Cardiac muscle cell (in vitro differentiated cells and primary cell): ENCODE data around the gene FPR1. TPM values are rescaled to one million over a fixed set of nuclear protein-coding genes. Genes with fewer than 3 reads are reported as not detected.

Source experiments
- DNase-seq, 2 donors: peaks; one replicate each; pipeline versions ENCODE4 v3.0.0 to v3.0.0-alpha.2; 2010 to 2017; ENCODE audit warnings: low read depth in 1 of 2, low spot score in 1 of 2
- H3K27ac ChIP-seq: fragments of 200-600 bp; sonication (generic); 2 replicates; pipeline ENCODE4 v1.5.1; 2016
- H3K27me3 ChIP-seq: fragments of 200-600 bp; sonication (generic); 2 replicates; pipeline ENCODE4 v1.6.0; 2016; ENCODE audit warnings: control low read depth
- H3K36me3 ChIP-seq: fragments of 200-600 bp; sonication (generic); 2 replicates; pipeline ENCODE4 v1.5.1; 2016; ENCODE audit warnings: control low read depth
- H3K4me1 ChIP-seq: fragments of 200-600 bp; sonication (generic); 2 replicates; pipeline ENCODE4 v1.8.1; 2017; ENCODE audit warnings: low read depth, mild to moderate bottlenecking, mixed run types
- H3K4me3 ChIP-seq: fragments of 200-600 bp; sonication (generic); 2 replicates; pipeline ENCODE4 v1.5.1; 2016; ENCODE audit warnings: mild to moderate bottlenecking
- H3K9me3 ChIP-seq: fragments of 200-600 bp; sonication (generic); 2 replicates; pipeline ENCODE4 v1.5.1; 2017; ENCODE audit warnings: low read depth, mild to moderate bottlenecking, control low read depth
- polyA plus RNA-seq: library from polyadenylated mRNA; unstranded; fragments of >200 nt; fragmentation: Nextera tagmentation; extraction: Ambion mirVana; gene quantifications from 2 replicates; pipeline ENCODE4 v1.2.1, GENCODE V29; 2016
- total RNA-seq: library from RNA; depleted of rRNA; stranded (reverse); fragments of >200 nt; gene quantifications from 2 replicates; pipeline ENCODE4 v1.2.3, GENCODE V29; 2016
- TF ChIP-seq, protein P1 (sequence below): IDR thresholded peaks from 2 replicates; pipeline ENCODE4 v1.5.1; 2012; ENCODE audit warnings: low read depth, mild to moderate bottlenecking, low read length

Gene FPR1
- total and polyA plus RNA-seq, 2 experiments from 2014 or later = not detected

DNA sequence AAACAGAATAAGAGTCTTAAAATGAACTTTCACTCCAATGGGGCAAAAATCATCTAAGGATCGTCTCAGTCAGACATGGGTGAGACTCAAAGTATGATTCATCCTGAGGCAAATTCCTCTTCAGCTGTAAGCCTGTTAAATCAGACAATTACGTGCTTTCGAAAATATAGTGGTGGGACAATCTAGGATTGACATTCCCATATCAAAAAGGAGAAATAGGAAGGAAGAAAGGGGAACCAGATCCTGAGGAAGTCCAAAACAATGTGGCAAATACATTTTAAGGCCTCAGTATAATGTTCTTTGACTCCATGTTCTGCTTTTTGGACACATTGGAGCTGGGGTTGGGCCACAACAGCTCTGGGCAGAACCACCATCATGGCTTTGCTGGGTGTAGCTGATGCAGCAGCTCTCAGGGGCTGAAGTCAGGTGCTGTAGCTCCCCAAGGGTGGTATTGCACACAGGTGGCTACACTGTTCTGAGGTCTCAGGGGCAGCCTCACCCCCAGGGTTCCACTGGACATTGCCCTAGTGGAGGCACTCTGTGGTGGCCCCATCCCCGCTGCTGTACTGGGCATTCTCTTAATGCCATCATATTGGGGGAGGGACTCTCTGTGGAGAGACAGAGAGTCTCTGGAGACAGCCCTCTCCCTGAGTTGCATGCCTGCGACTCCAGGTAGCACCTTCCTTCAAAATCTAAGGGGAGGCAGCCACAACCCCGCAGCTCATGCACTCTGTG, 37.5 kb upstream of the FPR1 start:
- H3K36me3 ChIP-seq = no peaks in the 10 kb centered on the region
- no peaks in the 10 kb centered on the region for H3K4me1 ChIP-seq
- TF ChIP-seq, protein P1, sequence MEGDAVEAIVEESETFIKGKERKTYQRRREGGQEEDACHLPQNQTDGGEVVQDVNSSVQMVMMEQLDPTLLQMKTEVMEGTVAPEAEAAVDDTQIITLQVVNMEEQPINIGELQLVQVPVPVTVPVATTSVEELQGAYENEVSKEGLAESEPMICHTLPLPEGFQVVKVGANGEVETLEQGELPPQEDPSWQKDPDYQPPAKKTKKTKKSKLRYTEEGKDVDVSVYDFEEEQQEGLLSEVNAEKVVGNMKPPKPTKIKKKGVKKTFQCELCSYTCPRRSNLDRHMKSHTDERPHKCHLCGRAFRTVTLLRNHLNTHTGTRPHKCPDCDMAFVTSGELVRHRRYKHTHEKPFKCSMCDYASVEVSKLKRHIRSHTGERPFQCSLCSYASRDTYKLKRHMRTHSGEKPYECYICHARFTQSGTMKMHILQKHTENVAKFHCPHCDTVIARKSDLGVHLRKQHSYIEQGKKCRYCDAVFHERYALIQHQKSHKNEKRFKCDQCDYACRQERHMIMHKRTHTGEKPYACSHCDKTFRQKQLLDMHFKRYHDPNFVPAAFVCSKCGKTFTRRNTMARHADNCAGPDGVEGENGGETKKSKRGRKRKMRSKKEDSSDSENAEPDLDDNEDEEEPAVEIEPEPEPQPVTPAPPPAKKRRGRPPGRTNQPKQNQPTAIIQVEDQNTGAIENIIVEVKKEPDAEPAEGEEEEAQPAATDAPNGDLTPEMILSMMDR = no peak
- DNase-seq = peak in 1 of 2 donors; percentile 53
- no peak overlapping the region for H3K27ac ChIP-seq
- no peak overlapping the region for H3K4me3 ChIP-seq
- no peaks in the 10 kb centered on the region for H3K27me3 ChIP-seq
- H3K9me3 ChIP-seq = no peaks in the 10 kb centered on the region

DNA sequence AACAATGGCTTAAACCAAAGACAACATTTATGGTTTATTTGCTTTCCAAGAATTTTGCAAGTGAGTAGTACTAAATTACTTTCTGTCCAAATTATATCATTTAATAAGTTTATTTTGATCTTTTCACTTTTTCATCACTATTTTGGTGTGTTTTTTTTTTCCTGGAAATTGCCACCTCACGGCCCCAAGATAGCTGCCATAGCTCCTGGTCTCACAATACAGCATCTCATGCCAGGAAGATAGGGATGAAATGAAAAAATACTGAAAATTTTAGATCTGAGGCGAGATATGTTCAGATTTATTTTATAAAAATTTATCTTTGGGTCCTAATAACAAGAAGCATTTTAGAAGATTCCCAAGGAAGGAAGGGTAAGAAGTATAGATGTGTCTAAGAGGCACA, 36.4 kb upstream of the FPR1 start:
- no peaks in the 10 kb centered on the region for H3K27me3 ChIP-seq

GRCh38 chr19:51786646-51787494, 35.2 kb upstream of the FPR1 start:
- no peaks in the 10 kb centered on the region for H3K4me1 ChIP-seq

More for the DNA sequence above, 36.4 kb upstream of the FPR1 start:
- Histone ChIP-seq H3K36me3 (no peaks in the 10 kb centered on the region), H3K27ac (no peak overlapping the region), H3K9me3 (no peaks in the 10 kb centered on the region), H3K4me3 (no peak overlapping the region), H3K4me1 (no peaks in the 10 kb centered on the region)
- no peak for DNase-seq
- TF ChIP-seq, protein P1 = no peak

DNA sequence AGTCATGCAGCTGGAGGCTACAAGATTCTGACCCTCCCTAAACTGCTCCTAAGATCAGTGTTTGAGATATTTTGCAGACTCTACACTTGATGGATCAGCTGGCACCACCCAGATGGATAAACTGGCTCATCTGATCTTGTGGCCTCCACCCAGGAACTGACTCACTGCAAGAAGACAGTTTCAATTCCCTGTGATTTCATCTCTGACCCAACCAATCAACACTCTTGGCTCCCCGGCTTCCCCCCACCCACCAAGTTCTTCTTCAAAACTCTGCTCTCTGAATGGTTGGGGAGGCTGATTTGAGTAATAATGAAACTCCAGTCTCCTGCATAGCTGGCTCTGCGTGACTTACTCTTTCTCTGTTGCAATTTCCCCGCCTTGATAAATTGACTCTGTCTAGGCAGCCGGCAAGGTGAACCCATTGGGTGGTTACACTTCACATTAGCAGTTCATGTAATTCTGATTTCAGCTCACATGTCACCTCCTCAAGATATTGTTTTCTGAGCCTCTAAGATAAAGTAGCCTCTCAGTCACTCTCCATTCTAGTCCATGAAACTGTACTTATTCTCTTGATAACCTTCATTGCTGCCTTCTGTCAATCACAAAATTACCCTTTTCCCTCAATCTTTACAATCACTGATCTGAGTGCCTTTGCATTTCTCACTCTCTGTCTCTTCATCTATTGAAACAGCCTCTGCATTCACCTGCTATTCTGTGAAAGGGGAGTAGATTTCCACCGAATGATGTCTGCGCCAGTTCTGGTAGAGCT, 33.4 kb upstream of the FPR1 start:
- Histone ChIP-seq H3K4me1 (no peaks in the 10 kb centered on the region), H3K4me3 (no peak overlapping the region), H3K36me3 (no peaks in the 10 kb centered on the region), H3K27me3 (no peaks in the 10 kb centered on the region), H3K9me3 (no peaks in the 10 kb centered on the region), H3K27ac (no peak overlapping the region)
- TF ChIP-seq, protein P1 = no peak
- peak in 1 of 2 donors; percentile 91 for DNase-seq

More at GRCh38 chr19:51786646-51787494, 35.2 kb upstream of the FPR1 start:
- no peak overlapping the region for H3K27ac ChIP-seq
- no peaks in the 10 kb centered on the region for H3K9me3 ChIP-seq
- no peak for DNase-seq
- no peak overlapping the region for H3K4me3 ChIP-seq
- H3K36me3 ChIP-seq = no peaks in the 10 kb centered on the region
- TF ChIP-seq, protein P1 = no peak
- no peaks in the 10 kb centered on the region for H3K27me3 ChIP-seq

GRCh38 chr19:51784109-51784785, 32.6 kb upstream of the FPR1 start:
- no peak overlapping the region for H3K4me3 ChIP-seq
- no peaks in the 10 kb centered on the region for H3K36me3 ChIP-seq
- no peaks in the 10 kb centered on the region for H3K27me3 ChIP-seq
- no peak overlapping the region for H3K27ac ChIP-seq
- DNase-seq = no peak
- H3K9me3 ChIP-seq = no peaks in the 10 kb centered on the region
- TF ChIP-seq, protein P1 = no peak
- no peaks in the 10 kb centered on the region for H3K4me1 ChIP-seq
